Measurements from ENCODE around the gene ABCA13.

ABCA13 gene

GRCh38 chr7:48658138-48658537 lies 486.9 kb downstream of the ABCA13 start:
- Histone ChIP-seq H3K27ac (ENCODE audit: extremely low read depth, low read depth, low read length) (no peak overlapping the region), H3K4me3 (ENCODE audit: low read depth, low read length) (no peak overlapping the region), H3K9me3 (ENCODE audit: control insufficient read depth, insufficient read depth, low read depth, low read length) (no peaks in the 10 kb centered on the region), H3K4me1 (ENCODE audit: control insufficient read depth, insufficient read depth, low read length) (no peaks in the 10 kb centered on the region), H3K36me3 (ENCODE audit: control insufficient read depth in 2 of 2, insufficient read depth in 1 of 2, low read length in 2 of 2) (no peaks in the 10 kb centered on the region)
- TF ChIP-seq ZNF311 (tag by site-specific recombination; IDR thresholded peaks at IDR 0.05; ENCODE audit: borderline replicate concordance) (no peak), ZNF223 (tag by site-specific recombination; IDR thresholded peaks at IDR 0.05) (no peak), ZBTB6 (tag by site-specific recombination; IDR thresholded peaks at IDR 0.05) (no peak), ZFP69B (tag by site-specific recombination; IDR thresholded peaks at IDR 0.05) (no peak), ZNF501 (tag by site-specific recombination; IDR thresholded peaks at IDR 0.05) (no peak), ZNF132 (tag by site-specific recombination; IDR thresholded peaks at IDR 0.05; ENCODE audit: borderline replicate concordance) (no peak)
- ChIA-PET POLR2A (no interaction called here), CTCF (interaction anchor here (0.6 kb wide), 1 partner anchor 505 kb away, joined by 3 read pairs; no protein-coding TSS in a partner anchor)

- H3K4me3 ChIP-seq (ENCODE audit: low read depth, low read length) = no peak overlapping the region
- TF ChIP-seq ZNF302 (tag by site-specific recombination; IDR thresholded peaks at IDR 0.05; ENCODE audit: low read depth) = no peak
- TF ChIP-seq ZSCAN16 (tag by site-specific recombination; IDR thresholded peaks at IDR 0.05) = no peak
- no peak for TF ChIP-seq KLF7 (tag by site-specific recombination; IDR thresholded peaks at IDR 0.05; ENCODE audit: borderline replicate concordance)
- TF ChIP-seq BCL11A (tag by site-specific recombination; IDR thresholded peaks at IDR 0.05; ENCODE audit: low read depth) = no peak
- TF ChIP-seq ZNF768 (tag by site-specific recombination; IDR thresholded peaks at IDR 0.05) = no peak
- no peak for TF ChIP-seq ZNF76 (tag by site-specific recombination; IDR thresholded peaks at IDR 0.05; ENCODE audit: borderline replicate concordance, low read depth)
- TF ChIP-seq WT1 (tag by site-specific recombination; IDR thresholded peaks at IDR 0.05) = no peak
- TF ChIP-seq ZNF558 (tag by site-specific recombination; IDR thresholded peaks at IDR 0.05) = no peak
- no peak for TF ChIP-seq ZNF639 (tag by site-specific recombination; IDR thresholded peaks at IDR 0.05)
- TF ChIP-seq SP3 (tag by site-specific recombination; IDR thresholded peaks at IDR 0.05) = no peak
- POLR2A ChIA-PET = no interaction called here
- H3K36me3 ChIP-seq (ENCODE audit: control insufficient read depth in 2 of 2, insufficient read depth in 1 of 2, low read length in 2 of 2) = no peaks in the 10 kb centered on the region
- no peaks in the 10 kb centered on the region for H3K9me3 ChIP-seq (ENCODE audit: control insufficient read depth, insufficient read depth, low read depth, low read length)
- no peaks in the 10 kb centered on the region for H3K4me1 ChIP-seq (ENCODE audit: control insufficient read depth, insufficient read depth, low read length)
- CTCF ChIA-PET = no interaction called here
- no peak overlapping the region for H3K27ac ChIP-seq (ENCODE audit: extremely low read depth, low read depth, low read length)
Measured at GRCh38 chr7:48660306-48660870, 489.1 kb downstream of the ABCA13 start.

- H3K4me3 ChIP-seq (ENCODE audit: low read depth, low read length) = no peak overlapping the region
- CTCF ChIA-PET = no interaction called here
- no peaks in the 10 kb centered on the region for H3K9me3 ChIP-seq (ENCODE audit: control insufficient read depth, insufficient read depth, low read depth, low read length)
- no peaks in the 10 kb centered on the region for H3K36me3 ChIP-seq (ENCODE audit: control insufficient read depth in 2 of 2, insufficient read depth in 1 of 2, low read length in 2 of 2)
- no peak overlapping the region for H3K27ac ChIP-seq (ENCODE audit: extremely low read depth, low read depth, low read length)
- POLR2A ChIA-PET = no interaction called here
- no peaks in the 10 kb centered on the region for H3K4me1 ChIP-seq (ENCODE audit: control insufficient read depth, insufficient read depth, low read length)
- no peak for TF ChIP-seq ZNF521 (tag by site-specific recombination; IDR thresholded peaks at IDR 0.05)
- no peak for TF ChIP-seq ZNF670 (tag by site-specific recombination; IDR thresholded peaks at IDR 0.05; ENCODE audit: low read depth)
- no peak for TF ChIP-seq IKZF3 (tag by site-specific recombination; IDR thresholded peaks at IDR 0.05)
- no peak for TF ChIP-seq ZNF223 (tag by site-specific recombination; IDR thresholded peaks at IDR 0.05)
- TF ChIP-seq ZNF600 (tag by site-specific recombination; IDR thresholded peaks at IDR 0.05) = no peak
- TF ChIP-seq SP7 (tag by site-specific recombination; IDR thresholded peaks at IDR 0.05) = no peak
- TF ChIP-seq ZNF776 (tag by site-specific recombination; IDR thresholded peaks at IDR 0.05; ENCODE audit: borderline replicate concordance) = no peak
- no peak for TF ChIP-seq ZFP69B (tag by site-specific recombination; IDR thresholded peaks at IDR 0.05)
- no peak for TF ChIP-seq ZNF473 (tag by site-specific recombination; IDR thresholded peaks at IDR 0.05)
- TF ChIP-seq ZNF645 (tag by site-specific recombination; IDR thresholded peaks at IDR 0.05) = no peak
- no peak for TF ChIP-seq ZNF274 (IDR thresholded peaks at IDR 0.05; ENCODE audit: low read length)
- no peak for TF ChIP-seq ZNF274 (tag by site-specific recombination; IDR thresholded peaks at IDR 0.05; ENCODE audit: borderline replicate concordance)
- no peak for TF ChIP-seq ZBTB26 (tag by site-specific recombination; optimal IDR thresholded peaks at IDR 0.05)
- TF ChIP-seq MYNN (tag by site-specific recombination; IDR thresholded peaks at IDR 0.05; ENCODE audit: borderline replicate concordance) = no peak
- no peak for TF ChIP-seq GLIS1 (tag by site-specific recombination; IDR thresholded peaks at IDR 0.05)
- TF ChIP-seq ZSCAN30 (tag by site-specific recombination; IDR thresholded peaks at IDR 0.05) = no peak
Measured at GRCh38 chr7:48664241-48664640, 493.0 kb downstream of the ABCA13 start.
